GM21447 (cell line): Measurements from ENCODE around the gene TMOD4.
A peak's percentile ranks its signal among the peaks of the same experiment; 100 is the strongest.

Source experiments
- ATAC-seq: cut with Tn5 transposase; IDR thresholded peaks from one replicate; pipeline ENCODE4 v1.9.1; 2021; ENCODE audit not compliant: unreplicated experiment

The TMOD4 gene

GRCh38 chr1:151176514-151177045 is 799 bp upstream of the TMOD4 start:
- ATAC-seq = no peak

GRCh38 chr1:151175041-151175741 is 590 bp downstream of the TMOD4 start:
- ATAC-seq = no peak

- no peak for ATAC-seq
Observed at GRCh38 chr1:151171190-151171589, 4.6 kb downstream of the TMOD4 start.

- ATAC-seq = no peak
Observed at GRCh38 chr1:151167116-151167515, 8.7 kb downstream of the TMOD4 start.

GRCh38 chr1:151166505-151166956 is 9.2 kb downstream of the TMOD4 start:
- peak; percentile 6 for ATAC-seq

GRCh38 chr1:151165738-151166504 is 9.9 kb downstream of the TMOD4 start, which contains the start of the genes LYSMD1 and SCNM1:
LYSMD1 (minus strand) TSS chr1:151165902; CDS start chr1:151165258, 644 bp downstream.
SCNM1 (plus strand) TSS chr1:151166144; CDS start chr1:151166153, 9 bp downstream.
- ATAC-seq = peak; percentile 86

GRCh38 chr1:151165281-151165737 is 10.5 kb downstream of the TMOD4 start:
- ATAC-seq = no peak

GRCh38 chr1:151164732-151165280 is 11.0 kb downstream of the TMOD4 start:
- no peak for ATAC-seq

- ATAC-seq = no peak
Observed at GRCh38 chr1:151159373-151159772, 16.4 kb downstream of the TMOD4 start.

GRCh38 chr1:151158751-151159251 is 17.0 kb downstream of the TMOD4 start:
- ATAC-seq = no peak

- no peak for ATAC-seq
Observed at GRCh38 chr1:151158326-151158725, 17.5 kb downstream of the TMOD4 start.

- ATAC-seq = no peak
Observed at GRCh38 chr1:151157067-151157531, 18.7 kb downstream of the TMOD4 start.

GRCh38 chr1:151156515-151156819 is 19.3 kb downstream of the TMOD4 start, which contains the start of gene TNFAIP8L2:
TNFAIP8L2 (plus strand) TSS chr1:151156649; CDS start chr1:151158698, 2,049 bp downstream.
- ATAC-seq = peak; percentile 75

GRCh38 chr1:151147665-151148064 is 28.1 kb downstream of the TMOD4 start:
- ATAC-seq = no peak

GRCh38 chr1:151147132-151147503 is 28.7 kb downstream of the TMOD4 start:
- no peak for ATAC-seq

- ATAC-seq = peak; percentile 99
Observed at GRCh38 chr1:151146412-151147131, 29.2 kb downstream of the TMOD4 start, which contains the start of gene SEMA6C. SEMA6C (minus strand) TSS chr1:151146631; CDS start chr1:151142621, 4,010 bp downstream.

GRCh38 chr1:151146072-151146411 is 29.7 kb downstream of the TMOD4 start:
- no peak for ATAC-seq

GRCh38 chr1:151145304-151146071 is 30.3 kb downstream of the TMOD4 start:
- no peak for ATAC-seq

GRCh38 chr1:151144474-151145303 is 31.1 kb downstream of the TMOD4 start:
- ATAC-seq = no peak
